ENCODE data around the gene TTC6.

- no peak for TF ChIP-seq EZH2 (IDR thresholded peaks at IDR 0.05; ENCODE audit: insufficient read depth, poor library complexity, severe bottlenecking)
- no peak for TF ChIP-seq EZH2phosphoT487 (IDR thresholded peaks at IDR 0.05; ENCODE audit: insufficient read depth, low read depth)
Observed at GRCh38 chr14:37592482-37593408, 2.7 kb upstream of the TTC6 start.
